Activated CD8-positive, alpha-beta memory T cell treated with anti-CD3 and anti-CD28 coated beads, Interleukin-2, amount 50 U/mL, for 1 hour (primary cell): ENCODE data around the gene GNG4.
"Not testable (repeated sequence)": the region's sequence is repeated elsewhere in the genome, so short reads cannot be mapped to it uniquely, and the experiment has no call there.

Experiments
- DNase-seq: peaks from one replicate; pipeline ENCODE4 v3.0.0-alpha.2; 2020; ENCODE audit errors: extremely low read depth

Gene GNG4

GRCh38 chr1:235650341-235651169 lies 971 bp upstream of the GNG4 start:
- no peak for DNase-seq

GRCh38 chr1:235648954-235649367 lies 623 bp downstream of the GNG4 start:
- peak; percentile 17 for DNase-seq

- no peak for DNase-seq
Measured at GRCh38 chr1:235648407-235648907, 1.1 kb downstream of the GNG4 start.

- DNase-seq, result not testable (repeated sequence)
Measured at GRCh38 chr1:235647537-235647936, 2.0 kb downstream of the GNG4 start.

GRCh38 chr1:235646463-235646862 lies 3.1 kb downstream of the GNG4 start:
- no peak for DNase-seq

GRCh38 chr1:235644693-235645305 lies 4.8 kb downstream of the GNG4 start:
- DNase-seq, result no peak

- no peak for DNase-seq
Measured at GRCh38 chr1:235643837-235644692, 5.5 kb downstream of the GNG4 start.

- no peak for DNase-seq
Measured at GRCh38 chr1:235642943-235643371, 6.6 kb downstream of the GNG4 start.

GRCh38 chr1:235642011-235642942 lies 7.3 kb downstream of the GNG4 start:
- peak; percentile 40 for DNase-seq

- no peak for DNase-seq
Measured at GRCh38 chr1:235640580-235640979, 9.0 kb downstream of the GNG4 start.

GRCh38 chr1:235639226-235640205 lies 10.1 kb downstream of the GNG4 start:
- no peak for DNase-seq

- not testable (repeated sequence) for DNase-seq
Measured at GRCh38 chr1:235638612-235639011, 11.0 kb downstream of the GNG4 start.

- no peak for DNase-seq
Measured at GRCh38 chr1:235637756-235638534, 11.6 kb downstream of the GNG4 start.

GRCh38 chr1:235635938-235636662 lies 13.5 kb downstream of the GNG4 start:
- no peak for DNase-seq

GRCh38 chr1:235632506-235633401 lies 16.8 kb downstream of the GNG4 start:
- DNase-seq, result no peak

GRCh38 chr1:235631816-235632215 lies 17.8 kb downstream of the GNG4 start:
- DNase-seq, result no peak

GRCh38 chr1:235628316-235629005 lies 21.1 kb downstream of the GNG4 start:
- DNase-seq, result no peak
